PC-9 (cell line): ENCODE data around the gene SNX13. TPM values are rescaled to one million over a fixed set of nuclear protein-coding genes. Genes with fewer than 3 reads are reported as not detected.

Experiments
- BruUV-seq: library from RNA; stranded (reverse); fragments of 400-500 nt; replicated peaks from 2 replicates; lab custom pipeline; 2021; lab: Mats Ljungman, UMichigan
- CTCF ChIA-PET: fragments of 300-600 bp; sonication (Branson Sonifier 250); formaldehyde crosslinking; loops from one replicate; lab custom pipeline; 2022; ENCODE audit warnings: antibody characterized with exemption; lab: Charles Lee
- POLR2A ChIA-PET: fragments of 300-600 bp; sonication (Branson Sonifier 250); formaldehyde crosslinking; loops from one replicate; lab custom pipeline; 2022; ENCODE audit warnings: antibody characterized with exemption; ENCODE audit not compliant: unreplicated experiment; lab: Charles Lee
- DNase-seq, 2 experiments: peaks; one replicate each; pipeline versions ENCODE4 v3.0.0 to v3.0.0-alpha.2; 2015 to 2022; ENCODE audit warnings: mixed read lengths in 1 of 2
- H2AFZ ChIP-seq: fragments of 200-600 bp; sonication (generic); 2 replicates; pipeline ENCODE4 v1.8.1; 2017; ENCODE audit warnings: antibody characterized with exemption
- H3F3A ChIP-seq: fragments of 200-600 bp; sonication (generic); 2 replicates; pipeline ENCODE4 v1.8.1; 2017; ENCODE audit warnings: antibody characterized with exemption, mild to moderate bottlenecking, low read depth; ENCODE audit not compliant: insufficient read depth
- H3K27ac ChIP-seq: fragments of 200-600 bp; sonication (generic); 2 replicates; pipeline ENCODE4 v1.6.1; 2016; ENCODE audit warnings: mixed run types
- H3K27me3 ChIP-seq: fragments of 200-600 bp; sonication (generic); 2 replicates; pipeline ENCODE4 v1.6.1; 2016; ENCODE audit warnings: low read depth, mixed run types; ENCODE audit not compliant: insufficient read depth
- H3K36me3 ChIP-seq: fragments of 200-600 bp; sonication (generic); 2 replicates; pipeline ENCODE4 v1.6.1; 2016; ENCODE audit warnings: low read depth, mixed run types
- H3K4me1 ChIP-seq: fragments of 200-600 bp; sonication (generic); replicated peaks from 2 replicates; pipeline ENCODE4 v1.6.1; 2016; ENCODE audit warnings: mixed run types; ENCODE audit not compliant: insufficient read depth
- H3K4me2 ChIP-seq: fragments of 200-600 bp; sonication (generic); 2 replicates; pipeline ENCODE4 v1.6.1; 2017; ENCODE audit warnings: mixed run types
- H3K4me3 ChIP-seq: fragments of 200-600 bp; sonication (generic); 2 replicates; pipeline ENCODE4 v1.6.1; 2016; ENCODE audit warnings: mixed run types
- H3K79me2 ChIP-seq: fragments of 200-600 bp; sonication (generic); 2 replicates; pipeline ENCODE4 v1.6.1; 2017; ENCODE audit warnings: low read depth, mixed run types
- H3K9me2 ChIP-seq: fragments of 200-600 bp; sonication (generic); 2 replicates; pipeline ENCODE4 v1.8.1; 2017; ENCODE audit warnings: mild to moderate bottlenecking; ENCODE audit not compliant: insufficient read depth
- H3K9me3 ChIP-seq: fragments of 200-600 bp; sonication (generic); 2 replicates; pipeline ENCODE4 v1.8.1; 2016; ENCODE audit warnings: low read depth; ENCODE audit not compliant: insufficient read depth
- H4K20me1 ChIP-seq: fragments of 200-600 bp; sonication (generic); 2 replicates; pipeline ENCODE4 v1.8.1; 2017; ENCODE audit not compliant: insufficient read depth
- CTCF ChIP-seq: fragments of 200-600 bp; sonication (generic); conservative IDR thresholded peaks from 2 replicates; pipeline ENCODE4 v1.6.1; 2017; ENCODE audit warnings: mixed run types, antibody characterized with exemption, mild to moderate bottlenecking, moderate library complexity
- EZH2 ChIP-seq: fragments of 200-600 bp; sonication (generic); IDR thresholded peaks from 2 replicates; pipeline ENCODE4 v1.8.0; 2017; ENCODE audit warnings: antibody characterized with exemption, low read depth
- intact Hi-C: fragments of 100-400 bp; cut with micrococcal nuclease; formaldehyde crosslinking; loops from one replicate; pipeline ENCODE4 v1.10.0; 2022; ENCODE audit not compliant: unreplicated experiment
- total RNA-seq: library from RNA; stranded (reverse); gene quantifications from 2 replicates; pipeline ENCODE4 v1.2.3, GENCODE V29; 2021

SNX13 gene
- total RNA-seq, 1 experiment from 2014 or later, result 56.3 TPM

- Histone ChIP-seq H3K79me2 (no peaks in the 10 kb centered on the region), H3K4me2 (no peak overlapping the region), H4K20me1 (no peaks in the 10 kb centered on the region), H3K27me3 (peaks cover 2% of the 10 kb centered on the region; the same call in 1 of the 2 replicates), H2AFZ (no peak overlapping the region), H3K27ac (no peak overlapping the region), H3K4me3 (no peak overlapping the region), H3F3A (no peaks in the 10 kb centered on the region), H3K9me2 (peaks cover 3% of the 10 kb centered on the region; the same call in 1 of the 2 replicates), H3K9me3 (peaks cover 4% of the 10 kb centered on the region; the same call in 1 of the 2 replicates), H3K36me3 (no peaks in the 10 kb centered on the region), H3K4me1 (no peaks in the 10 kb centered on the region)
- intact Hi-C loops, result no loop called here
- POLR2A ChIA-PET, result no interaction called here
- BruUV-seq, result no TSS peak
- DNase-seq, result no peak
- CTCF ChIA-PET, result no interaction called here
- no peak for TF ChIP-seq CTCF
- no peak for TF ChIP-seq EZH2
Measured at GRCh38 chr7:17743316-17743715, 197.0 kb downstream of the SNX13 start.

- Histone ChIP-seq H3K4me3 (no peak overlapping the region), H3K9me2 (peaks cover 3% of the 10 kb centered on the region; the same call in 1 of the 2 replicates), H2AFZ (no peak overlapping the region), H4K20me1 (no peaks in the 10 kb centered on the region), H3K4me2 (no peak overlapping the region), H3F3A (no peaks in the 10 kb centered on the region), H3K27ac (no peak overlapping the region), H3K27me3 (peaks cover 12% of the 10 kb centered on the region; the same call in 1 of the 2 replicates), H3K36me3 (no peaks in the 10 kb centered on the region), H3K9me3 (peaks cover 4% of the 10 kb centered on the region; the same call in 1 of the 2 replicates), H3K79me2 (no peaks in the 10 kb centered on the region), H3K4me1 (no peaks in the 10 kb centered on the region)
- no peak for TF ChIP-seq CTCF
- TF ChIP-seq EZH2, result no peak
- intact Hi-C loops, result no loop called here
- CTCF ChIA-PET, result no interaction called here
- DNase-seq, result no peak
- no TSS peak for BruUV-seq
- POLR2A ChIA-PET, result no interaction called here
Measured at GRCh38 chr7:17741426-17741825, 198.9 kb downstream of the SNX13 start.

Other genes starting within 250 kb of the SNX13 start
- gene PRPS1L1, start 87.4 kb upstream of the SNX13 start, total RNA-seq, result not detected in 2 replicates